Skin of body (tissue), 2 donors: ENCODE measurements around the gene TRIM74. TPM values are rescaled to one million over a fixed set of nuclear protein-coding genes. Genes with fewer than 3 reads are reported as not detected.
"Not testable (repeated sequence)": the region's sequence is repeated elsewhere in the genome, so short reads cannot be mapped to it uniquely, and the experiment has no call there.

ENCODE experiments used
- DNase-seq: peaks from one replicate; lab custom pipeline; 2025; lab: John Stamatoyannopoulos, UW
- total RNA-seq: library from RNA; depleted of rRNA; stranded (reverse); fragments of >200 nt; gene quantifications from one replicate; pipeline ENCODE4 v1.2.3, GENCODE V29; 2014

TRIM74 gene
- not detected for total RNA-seq

DNA sequence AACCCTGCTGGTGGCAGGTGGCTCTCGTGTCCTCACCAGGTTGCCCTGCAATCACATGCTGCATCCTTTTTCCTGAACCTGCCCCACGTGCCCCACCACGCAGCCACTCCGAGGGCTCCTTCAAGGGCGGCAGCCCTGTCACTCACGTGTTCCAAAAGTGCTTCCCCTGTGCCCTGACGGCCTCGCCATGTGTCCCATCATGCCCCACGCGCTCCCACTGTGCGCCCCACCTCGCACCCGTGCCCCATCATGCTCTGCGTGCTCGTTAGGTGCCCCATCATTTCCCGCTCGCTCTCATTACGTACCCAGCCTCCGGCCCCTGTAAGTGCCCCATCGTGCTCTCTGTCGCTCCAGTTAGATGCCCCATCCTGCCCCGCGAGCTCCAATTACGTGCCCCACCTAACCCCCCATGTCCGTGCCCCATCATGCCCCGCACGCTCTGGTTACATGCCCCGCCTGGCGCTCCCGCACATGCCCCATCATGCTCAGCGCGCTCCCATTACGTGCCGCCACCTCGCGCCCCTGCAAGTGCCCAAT is at the start of gene TRIM74:
TSS of gene TRIM74 (minus strand) at position 487 of the 537 bp plus-strand sequence. CDS start 3,309 bp downstream, outside the sequence.
- DNase-seq, result not testable (repeated sequence)

DNA sequence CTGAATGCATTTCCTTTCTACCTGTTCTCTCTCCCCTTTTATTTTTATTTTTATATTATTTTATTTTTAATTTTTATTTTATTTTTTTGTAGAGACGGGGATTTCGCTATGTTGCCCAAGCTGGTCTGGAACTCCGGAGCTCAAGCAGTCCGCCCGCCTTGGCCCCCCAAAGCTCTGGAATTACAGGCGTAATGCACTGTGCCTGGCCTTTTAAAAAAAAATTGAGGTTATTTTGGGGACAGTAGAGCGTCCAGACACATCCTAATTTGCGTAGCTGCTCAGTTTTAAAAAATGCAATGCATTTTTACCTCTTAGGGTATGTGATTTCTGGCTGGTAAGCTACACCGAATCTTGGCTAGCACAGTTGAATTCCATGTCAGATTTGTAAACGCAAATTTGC is 37.2 kb upstream of the TRIM74 start:
- not testable (repeated sequence) for DNase-seq

DNA sequence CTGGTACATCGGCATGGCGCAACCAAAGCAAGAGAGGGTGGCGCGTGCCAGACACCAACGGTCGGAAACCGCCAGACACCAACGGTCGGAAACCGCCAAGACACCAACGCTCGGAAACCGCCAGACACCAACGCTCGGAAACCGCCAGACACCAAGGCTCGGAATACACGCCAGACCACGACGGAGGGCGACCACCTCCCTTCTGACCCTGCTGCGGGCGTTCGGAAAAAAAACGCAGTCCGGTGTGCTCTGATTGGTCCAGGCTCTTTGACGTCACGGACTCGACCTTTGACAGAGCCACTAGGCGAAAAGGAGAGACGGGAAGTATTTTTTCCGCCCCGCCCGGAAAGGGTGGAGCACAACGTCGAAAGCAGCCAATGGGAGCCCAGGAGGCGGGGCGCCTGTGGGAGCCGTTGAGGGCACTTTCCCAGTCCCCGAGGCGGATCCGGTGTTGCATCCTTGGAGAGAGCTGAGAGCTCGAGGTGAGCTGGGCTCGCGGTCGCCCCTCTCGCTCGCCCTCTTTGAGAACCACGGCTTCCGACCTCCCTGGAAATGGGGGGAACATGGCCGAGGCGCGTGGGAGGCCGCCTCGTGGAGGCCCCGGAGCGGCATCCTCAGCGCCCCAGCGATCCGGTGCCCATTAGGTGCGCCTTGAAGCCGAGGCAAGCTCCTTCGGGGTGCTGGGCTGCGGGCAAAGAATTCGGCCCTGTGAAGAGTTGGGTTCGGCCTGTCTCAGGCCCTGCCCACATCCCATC is 36.6 kb upstream of the TRIM74 start:
- not testable (repeated sequence) for DNase-seq

DNA sequence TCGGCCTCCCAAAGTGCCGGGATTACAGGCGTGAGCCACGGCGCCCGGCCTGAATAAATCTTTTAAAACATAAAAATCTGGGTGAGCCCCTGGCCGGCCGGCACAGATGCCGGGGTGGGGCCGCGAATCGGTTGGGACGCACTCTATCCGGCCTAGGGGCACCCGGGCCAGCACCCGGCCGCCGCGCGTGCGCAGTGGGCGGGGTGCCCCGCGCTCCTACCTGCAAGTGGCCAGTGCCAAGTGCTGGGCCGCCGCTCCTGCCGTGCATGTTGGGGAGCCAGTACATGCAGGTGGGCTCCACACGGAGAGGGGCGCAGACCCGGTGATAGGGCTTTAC is 36.1 kb upstream of the TRIM74 start:
- not testable (repeated sequence) for DNase-seq

DNA sequence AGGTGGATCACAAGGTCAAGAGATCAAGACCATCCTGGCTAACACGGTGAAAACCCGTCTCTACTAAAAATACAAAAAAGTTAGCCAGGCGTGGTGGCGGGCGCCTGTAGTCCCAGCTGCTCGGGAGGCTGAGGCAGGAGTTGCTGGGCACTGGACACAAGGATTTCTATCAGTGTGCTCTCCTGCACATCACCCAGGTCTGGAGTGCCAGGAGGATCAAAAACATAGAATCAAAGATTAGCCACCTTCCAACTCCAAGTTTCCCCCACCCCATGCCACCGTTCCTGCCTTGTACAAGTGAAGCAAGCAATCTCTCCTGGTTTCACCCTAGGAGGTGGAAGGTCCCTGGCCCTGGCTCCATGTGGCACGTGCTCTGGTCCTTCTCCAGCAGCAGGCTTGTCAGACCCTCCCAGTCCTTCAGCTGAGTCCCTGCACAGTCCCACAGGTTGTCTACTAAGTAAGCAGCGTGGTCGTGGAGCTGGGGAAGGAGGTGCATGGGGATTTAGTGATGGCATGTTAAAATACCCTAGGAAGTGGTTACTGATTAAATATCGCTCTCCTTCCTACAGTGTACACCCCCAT is 28.7 kb upstream of the TRIM74 start:
- not testable (repeated sequence) for DNase-seq

DNA sequence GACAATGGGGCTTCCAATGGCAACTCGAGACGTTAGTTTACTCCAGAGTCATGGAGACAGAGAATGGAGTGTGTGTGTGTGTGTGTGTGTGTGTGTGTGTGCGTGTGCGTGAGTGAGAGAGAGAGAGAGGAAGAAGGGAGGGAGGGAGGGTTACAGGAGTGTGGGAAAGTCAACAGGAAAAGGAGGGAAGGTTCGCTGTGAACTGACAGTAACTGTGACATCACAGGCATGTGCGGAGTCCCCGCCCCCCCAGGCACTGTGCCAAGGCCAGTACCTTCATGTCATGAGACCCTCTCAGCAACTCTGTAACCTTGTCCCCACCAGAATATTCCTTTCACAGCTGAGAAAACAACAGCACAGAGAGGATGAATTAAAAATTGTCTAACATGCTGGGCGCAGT is 28.2 kb upstream of the TRIM74 start:
- not testable (repeated sequence) for DNase-seq

DNA sequence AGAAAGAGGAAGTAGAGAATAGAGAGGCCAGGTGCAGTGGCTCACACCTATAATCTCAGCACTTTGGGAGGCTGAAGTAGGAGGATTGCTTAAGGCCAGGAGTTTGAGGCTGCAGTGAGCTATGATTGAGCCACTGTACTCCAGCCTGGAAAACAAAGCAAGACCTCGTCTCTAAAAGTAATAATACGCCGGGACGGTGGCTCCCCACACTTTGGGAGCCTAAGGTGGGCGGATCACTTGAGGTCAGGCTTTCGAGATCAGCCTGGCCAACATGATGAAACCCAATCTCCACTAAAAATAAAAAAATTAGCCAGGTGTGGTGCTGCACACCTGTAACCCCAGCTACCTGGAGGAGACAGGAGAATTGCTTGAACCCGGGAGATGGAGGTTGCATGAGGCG is 26.2 kb upstream of the TRIM74 start:
- not testable (repeated sequence) for DNase-seq

DNA sequence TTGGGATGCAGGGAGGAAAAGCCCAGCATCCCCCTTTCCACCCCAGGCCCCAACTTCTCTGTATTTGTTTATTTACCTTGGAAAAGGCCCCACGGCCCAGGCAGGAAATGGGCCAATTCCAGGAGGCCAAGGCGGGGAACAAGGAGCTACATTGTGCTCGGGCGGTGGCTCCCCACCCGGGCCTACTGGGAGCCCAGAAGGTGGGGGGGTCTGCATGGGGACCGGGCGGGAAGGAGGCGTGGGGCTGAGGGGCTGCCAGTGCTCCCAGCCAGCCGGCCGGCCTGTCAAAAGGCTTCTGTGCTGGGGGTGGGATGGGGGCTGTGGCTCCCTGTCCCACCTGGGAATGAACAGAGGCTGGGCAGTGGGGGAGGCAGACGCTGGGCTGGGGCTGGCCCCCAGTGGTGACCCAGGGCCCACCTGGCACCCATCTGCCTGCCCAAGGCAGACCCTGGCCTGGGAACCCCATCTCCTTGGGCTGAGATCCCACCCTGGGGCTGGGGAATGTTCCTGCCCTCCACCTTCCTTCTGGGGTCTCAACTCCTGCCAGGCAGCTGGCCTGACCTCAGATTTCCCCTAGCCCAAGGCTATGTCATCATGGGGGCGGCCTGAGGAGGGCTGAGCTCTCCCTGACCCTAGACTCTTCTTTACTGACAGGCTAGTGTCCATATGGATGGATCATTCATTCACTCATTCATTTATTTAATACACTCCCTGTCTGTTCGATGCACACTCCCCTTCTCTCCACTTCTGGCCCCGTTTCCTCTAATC is 21.1 kb upstream of the TRIM74 start:
- not testable (repeated sequence) for DNase-seq

DNA sequence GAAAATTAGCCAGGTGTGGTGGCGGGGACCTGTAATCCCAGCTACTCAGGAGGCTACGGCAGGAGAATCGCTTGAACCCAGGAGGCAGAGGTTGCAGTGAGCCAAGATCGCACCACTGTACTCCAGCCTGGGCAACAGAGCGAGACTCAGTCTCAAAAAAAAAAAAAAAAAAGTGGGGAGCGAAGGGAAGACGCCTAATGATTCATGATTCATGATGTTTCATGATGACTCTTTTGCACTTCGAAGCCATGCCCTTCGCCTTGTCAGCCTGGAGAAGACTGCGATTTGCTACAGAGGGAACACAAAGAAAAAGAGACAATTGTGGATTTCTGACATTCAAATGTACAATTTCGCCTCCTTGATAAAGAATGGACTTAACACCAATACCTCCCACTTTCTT is 12.8 kb upstream of the TRIM74 start:
- DNase-seq, result not testable (repeated sequence)

DNA sequence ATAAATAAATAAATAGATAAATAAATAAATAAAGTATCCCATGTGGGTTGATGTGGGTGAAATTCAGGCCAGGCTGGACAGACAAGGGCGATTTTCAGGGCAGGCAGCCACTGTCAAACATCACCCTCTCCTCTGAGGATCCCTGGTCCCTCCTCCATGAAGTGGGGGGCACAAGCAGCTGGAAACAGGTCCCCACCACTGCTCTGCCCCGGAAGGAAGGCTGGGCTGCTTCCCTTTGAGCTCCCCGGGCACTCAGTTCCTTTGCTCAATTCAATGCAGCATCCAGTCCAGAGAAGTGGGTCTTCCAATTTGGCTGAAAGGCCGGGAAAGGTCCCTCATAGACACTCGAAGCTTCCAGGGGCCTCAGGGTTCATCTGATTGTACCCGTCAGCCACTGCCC is 11.1 kb upstream of the TRIM74 start:
- not testable (repeated sequence) for DNase-seq

DNA sequence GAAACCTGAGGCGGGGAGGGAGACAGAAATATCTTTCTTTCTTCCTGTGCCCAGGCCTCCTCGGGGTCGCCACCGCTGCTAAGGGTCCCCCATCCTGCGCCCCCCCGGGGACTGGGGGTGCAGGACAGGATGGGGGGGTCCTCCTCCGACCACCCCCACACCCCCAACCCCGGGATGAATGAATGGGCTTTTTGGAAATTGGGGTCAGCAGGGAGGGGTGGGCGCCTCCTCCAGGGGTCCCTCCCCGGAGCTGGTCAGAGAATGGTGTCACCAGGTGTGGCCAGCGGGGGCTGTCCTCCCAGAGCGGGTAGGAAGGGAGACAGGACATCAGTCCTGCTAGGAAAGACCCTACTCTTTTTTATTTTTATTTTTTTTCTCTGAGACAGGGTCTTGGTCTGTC is 7.2 kb upstream of the TRIM74 start:
- DNase-seq, result not testable (repeated sequence)

DNA sequence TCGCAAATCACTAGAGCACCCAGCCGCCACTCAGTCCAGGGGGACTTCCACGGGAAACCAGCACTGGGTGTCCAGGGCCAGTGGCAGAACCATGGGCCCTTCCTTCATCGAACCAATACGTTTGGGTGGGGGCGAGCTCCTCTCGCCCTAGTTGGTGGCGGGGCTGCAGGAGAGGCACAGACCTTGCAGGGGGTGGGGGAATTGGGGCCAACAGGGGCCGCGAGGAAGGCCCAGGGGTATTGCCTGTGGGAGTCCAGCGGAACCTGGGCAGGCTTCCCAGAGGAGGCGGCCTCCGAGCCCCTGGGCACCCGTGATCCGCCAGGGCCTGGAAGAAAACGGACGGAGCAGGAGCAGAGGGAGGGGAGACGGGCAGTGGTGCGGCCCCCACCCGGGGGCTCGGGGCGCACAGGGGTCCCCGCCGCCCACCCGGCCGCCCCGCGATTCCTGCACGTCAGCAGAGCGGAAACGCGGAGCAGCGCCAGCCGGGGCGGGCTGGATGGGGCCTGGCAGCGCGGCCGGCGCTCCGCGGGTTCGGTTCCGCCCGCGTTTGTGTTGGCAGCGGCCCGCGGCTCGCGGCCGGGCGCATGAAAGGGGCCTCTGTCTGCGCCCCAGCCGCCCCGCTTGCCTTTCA is 6.5 kb upstream of the TRIM74 start:
- DNase-seq, result not testable (repeated sequence)

DNA sequence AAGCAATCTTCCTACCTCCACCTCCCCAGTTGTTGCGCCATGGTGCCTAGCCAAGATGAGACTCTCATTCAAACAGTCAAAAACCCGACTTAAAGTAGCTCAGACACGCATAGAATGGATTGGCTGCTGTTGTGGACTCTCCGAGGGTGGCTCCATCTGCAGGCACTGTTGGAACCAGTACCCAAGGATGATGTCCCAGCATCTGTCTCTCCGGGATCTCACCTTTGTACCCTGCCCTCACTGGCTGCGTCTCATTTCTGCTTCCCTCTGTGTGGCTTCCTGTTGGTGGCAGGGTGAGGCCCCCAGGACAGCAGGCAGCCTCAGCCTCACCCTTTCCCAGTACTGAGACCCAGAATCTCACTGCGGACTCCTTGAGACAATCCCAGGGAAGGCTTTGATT is 5.5 kb upstream of the TRIM74 start:
- not testable (repeated sequence) for DNase-seq

DNA sequence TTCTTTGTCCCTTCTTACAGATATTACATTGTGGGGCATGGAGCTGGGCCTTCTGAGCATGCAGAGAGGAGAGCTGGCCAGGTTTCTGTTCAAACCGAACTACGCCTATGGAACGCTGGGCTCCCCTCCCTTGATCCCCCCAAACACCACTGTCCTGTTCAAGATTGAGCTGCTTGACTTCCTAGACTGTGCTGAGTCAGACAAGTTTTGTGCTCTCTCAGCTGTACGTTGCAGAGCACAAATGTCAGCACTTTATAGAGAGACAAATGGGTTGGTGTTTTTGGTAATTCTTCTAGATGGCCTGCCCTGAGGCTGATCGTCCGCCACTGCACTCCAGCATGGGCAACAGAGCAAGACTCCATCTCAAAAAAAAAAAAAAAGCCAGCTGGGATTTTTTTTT is 2.2 kb upstream of the TRIM74 start:
- not testable (repeated sequence) for DNase-seq

DNA sequence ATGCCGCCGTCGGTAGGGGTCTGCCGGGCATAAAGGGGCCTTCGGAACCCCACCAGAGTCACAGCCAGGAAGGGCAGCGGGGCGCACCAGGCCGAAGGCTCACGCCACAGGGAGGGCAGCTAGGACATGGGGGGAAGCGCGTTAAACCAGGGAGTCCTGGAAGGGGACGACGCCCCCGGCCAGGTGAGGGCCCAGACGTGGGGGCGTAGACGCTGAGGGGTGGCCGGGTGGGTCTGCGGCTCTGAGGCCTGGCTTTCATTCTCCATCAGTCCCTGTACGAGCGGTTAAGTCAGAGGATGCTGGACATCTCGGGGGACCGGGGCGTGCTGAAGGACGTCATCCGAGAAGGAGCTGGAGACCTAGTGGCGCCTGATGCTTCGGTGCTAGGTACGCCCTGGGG is 422 bp upstream of the TRIM74 start:
- not testable (repeated sequence) for DNase-seq

DNA sequence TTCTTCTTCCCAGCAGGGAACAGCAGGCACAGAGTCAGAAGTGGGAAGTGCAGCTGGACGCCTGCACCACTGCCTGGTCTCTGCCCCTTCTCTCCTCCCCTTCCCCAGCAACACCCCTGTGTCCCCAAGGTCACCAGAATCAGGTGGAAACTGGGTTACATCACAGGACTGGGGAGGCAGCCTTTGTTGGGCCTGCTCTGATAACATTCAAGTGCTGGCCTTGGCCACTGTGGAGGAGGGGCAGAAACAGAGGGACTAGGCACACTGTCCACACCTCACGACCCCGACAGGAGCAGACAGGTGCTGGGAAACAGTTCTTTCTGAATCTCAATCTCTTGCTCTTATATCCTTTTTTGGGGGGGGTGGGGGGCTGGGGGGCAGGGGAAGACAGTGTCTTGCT is 2.4 kb downstream of the TRIM74 start:
- DNase-seq, result not testable (repeated sequence)

DNA sequence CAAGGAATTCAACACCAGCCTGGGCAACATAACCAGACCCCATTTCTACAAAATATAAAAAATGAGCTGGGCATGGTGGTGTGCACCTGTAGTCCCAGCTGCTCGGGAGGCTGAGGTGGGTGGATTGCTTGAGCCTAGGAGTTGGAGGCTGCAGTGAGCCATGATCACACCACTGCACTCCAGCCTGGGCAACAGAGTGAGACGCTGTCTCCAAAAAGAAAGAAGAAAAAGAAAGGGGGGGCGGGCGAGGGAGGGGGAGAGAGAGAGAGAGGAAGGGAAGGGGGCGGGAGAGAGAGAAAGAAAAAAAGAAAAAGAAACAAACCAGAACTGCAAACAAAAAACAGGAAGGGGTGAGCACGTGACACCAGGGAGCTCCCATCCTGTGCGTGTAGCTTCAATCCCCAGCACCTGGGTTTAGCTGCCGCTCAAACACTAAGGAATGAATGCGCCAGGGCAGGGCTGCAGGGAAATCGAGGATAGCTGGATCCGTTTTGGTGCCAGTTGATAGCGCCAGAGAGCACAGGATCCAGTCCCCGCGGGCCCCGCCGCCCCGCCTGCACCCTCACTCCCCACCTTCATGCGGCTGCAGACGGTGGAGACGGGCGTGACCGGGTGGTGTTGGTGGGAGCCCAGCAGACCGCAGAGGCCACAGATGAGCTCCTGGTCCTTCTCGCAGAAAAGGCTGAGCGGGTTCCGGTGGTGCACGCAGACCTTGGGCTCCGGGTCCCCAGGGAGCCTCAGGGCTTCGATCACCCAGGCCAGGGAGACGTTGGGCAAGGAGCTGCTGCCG is 3.9 kb downstream of the TRIM74 start:
- not testable (repeated sequence) for DNase-seq

DNA sequence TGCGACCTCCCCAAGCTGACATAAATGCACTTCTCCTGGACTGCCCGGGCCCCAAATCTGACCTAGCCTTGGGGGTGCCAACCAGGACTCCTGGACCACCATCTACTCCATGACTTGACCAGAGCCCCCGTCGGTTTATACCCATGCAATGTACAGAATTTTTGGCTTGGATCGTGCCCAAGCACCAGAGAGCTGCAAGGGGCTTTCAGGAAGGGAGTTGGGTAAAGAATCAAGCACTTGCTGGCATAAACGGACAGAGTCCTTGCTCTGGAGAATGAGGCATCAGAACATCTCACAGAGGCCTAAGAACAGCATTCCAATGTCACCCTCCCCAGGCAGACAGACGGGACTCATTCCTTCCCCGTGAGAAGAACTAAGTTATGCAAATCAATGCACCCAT is 6.2 kb downstream of the TRIM74 start:
- DNase-seq, result not testable (repeated sequence)

DNA sequence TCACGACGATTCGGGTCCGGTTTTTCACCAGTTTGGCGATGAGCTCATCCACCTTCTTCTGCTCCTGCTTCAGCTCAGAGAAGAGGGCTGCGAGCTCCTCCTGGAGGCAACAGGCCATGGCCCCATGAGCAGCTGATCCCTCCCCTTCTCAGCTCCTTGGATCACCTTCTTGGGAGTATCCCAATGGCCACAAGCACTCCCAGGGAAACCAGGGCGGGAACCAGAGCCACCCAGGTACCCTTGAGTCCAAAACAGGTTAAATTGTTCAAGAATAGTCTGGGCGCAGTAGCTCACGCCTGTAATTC is 8.0 kb downstream of the TRIM74 start:
- DNase-seq, result not testable (repeated sequence)

DNA sequence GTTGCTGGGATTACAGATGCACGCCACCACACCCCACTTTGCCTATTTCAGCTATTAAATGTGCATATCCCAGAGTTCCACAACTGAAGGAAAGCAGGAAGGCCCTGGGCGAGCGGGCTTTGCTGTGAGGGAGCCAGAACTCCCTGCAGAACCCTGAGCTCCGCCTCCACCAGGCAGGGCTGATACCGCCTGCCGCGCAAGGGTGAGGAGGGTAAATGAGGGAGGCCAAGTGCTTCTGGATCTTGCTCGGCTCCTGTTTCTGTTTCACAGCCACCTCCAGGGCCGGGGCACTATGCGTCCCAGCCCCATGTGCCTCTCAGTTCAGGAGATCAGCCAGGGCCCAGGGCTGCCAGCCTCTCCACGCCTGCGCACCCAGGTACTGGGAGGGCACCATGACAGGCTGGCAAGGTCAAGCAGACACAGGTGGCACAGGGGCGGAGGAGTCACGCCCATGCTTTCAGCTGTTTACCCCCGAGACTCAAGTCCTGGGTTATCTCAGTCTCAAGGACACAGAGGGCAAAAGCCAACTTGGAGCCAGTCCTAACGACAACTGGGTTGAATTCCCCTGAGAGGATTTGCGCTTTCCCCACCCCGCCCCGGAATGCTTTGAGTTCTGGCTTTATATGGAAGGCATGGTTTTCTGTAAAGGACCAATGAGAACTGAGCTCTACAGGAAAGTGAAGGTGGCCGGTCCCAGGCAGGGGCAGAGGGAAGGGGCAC is 8.5 kb downstream of the TRIM74 start:
- DNase-seq, result not testable (repeated sequence)
